Measurements from ENCODE around the gene CDH13.

The CDH13 gene

GRCh38 chr16:82625066-82625968 is 1.5 kb upstream of the CDH13 start:
- DNase-seq (ENCODE audit: low spot score) (peak; percentile 56), FAIRE-seq (no peak)

DNA sequence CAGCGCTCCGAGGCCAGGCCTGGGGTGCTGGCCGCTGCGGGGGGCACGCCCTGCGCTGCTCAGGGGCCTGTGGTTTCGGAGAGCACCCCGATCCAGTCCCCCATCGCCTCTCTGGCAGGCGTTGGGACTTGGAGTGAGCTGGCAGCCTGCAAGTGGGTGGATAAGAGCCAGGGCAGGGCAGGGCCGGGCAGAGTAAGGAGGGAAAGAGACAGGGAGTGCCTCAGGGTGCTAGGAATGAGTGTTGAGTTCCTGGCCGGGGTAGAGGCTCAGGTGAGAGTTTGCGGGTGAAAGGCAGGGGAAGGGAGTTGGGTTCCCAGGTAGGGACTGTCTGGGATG is 1.3 kb downstream of the CDH13 start:
- no peak for DNase-seq (ENCODE audit: low spot score)
- FAIRE-seq = no peak

DNA sequence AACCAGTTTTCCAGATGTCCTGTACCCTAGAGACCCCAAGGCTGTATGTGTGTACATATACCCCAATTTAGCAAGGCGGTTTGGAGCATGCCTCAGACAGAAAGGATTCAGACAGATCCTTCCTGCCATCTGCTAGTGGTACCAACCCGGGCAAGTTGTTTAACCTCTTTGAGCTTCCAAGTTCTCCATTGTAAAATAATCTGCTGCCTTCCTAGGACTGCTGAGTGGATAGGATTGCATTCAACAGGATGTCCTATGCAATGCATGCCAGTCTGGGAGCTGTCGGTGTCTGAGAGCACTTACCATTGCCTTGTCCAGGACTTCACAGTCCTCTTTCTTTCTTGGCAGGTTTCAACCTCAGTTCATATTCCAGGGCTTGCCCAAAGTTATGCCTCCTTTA is 1.9 kb downstream of the CDH13 start:
- DNase-seq (ENCODE audit: low spot score) (no peak), FAIRE-seq (no peak)

GRCh38 chr16:82629441-82630027 is 2.8 kb downstream of the CDH13 start:
- FAIRE-seq = peak; percentile 24
- DNase-seq (ENCODE audit: low spot score) = peak; percentile 77

DNA sequence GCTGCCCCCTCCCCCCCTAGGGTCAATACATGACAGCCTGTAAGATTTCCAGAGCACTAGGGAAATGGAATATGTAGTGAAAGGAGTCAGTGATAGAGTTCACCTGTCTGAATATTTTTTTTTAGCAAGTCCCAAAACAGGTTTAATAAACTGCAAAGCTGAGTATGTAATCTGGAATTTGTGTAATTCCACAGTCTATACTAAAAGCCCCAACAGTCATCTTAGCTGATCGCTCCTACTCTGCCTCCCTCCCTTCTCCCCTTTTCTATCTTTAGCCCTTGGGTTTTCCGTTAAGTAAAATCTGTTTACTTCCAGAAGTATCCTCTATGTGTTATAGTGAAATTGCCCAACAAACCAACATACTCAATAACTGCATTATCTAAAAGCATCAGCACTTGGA is 3.5 kb downstream of the CDH13 start:
- FAIRE-seq (no peak), DNase-seq (ENCODE audit: low spot score) (no peak)

GRCh38 chr16:82630688-82631087 is 3.9 kb downstream of the CDH13 start:
- FAIRE-seq (no peak), DNase-seq (ENCODE audit: low spot score) (no peak)

GRCh38 chr16:82631701-82632685 is 5.2 kb downstream of the CDH13 start:
- FAIRE-seq = no peak
- no peak for DNase-seq (ENCODE audit: low spot score)

- DNase-seq (ENCODE audit: low spot score) = no peak
- FAIRE-seq = no peak
Observed at GRCh38 chr16:82633964-82634600, 7.3 kb downstream of the CDH13 start.

- DNase-seq (ENCODE audit: low spot score) (no peak), FAIRE-seq (no peak)
Observed at GRCh38 chr16:82634955-82635610, 8.3 kb downstream of the CDH13 start.

DNA sequence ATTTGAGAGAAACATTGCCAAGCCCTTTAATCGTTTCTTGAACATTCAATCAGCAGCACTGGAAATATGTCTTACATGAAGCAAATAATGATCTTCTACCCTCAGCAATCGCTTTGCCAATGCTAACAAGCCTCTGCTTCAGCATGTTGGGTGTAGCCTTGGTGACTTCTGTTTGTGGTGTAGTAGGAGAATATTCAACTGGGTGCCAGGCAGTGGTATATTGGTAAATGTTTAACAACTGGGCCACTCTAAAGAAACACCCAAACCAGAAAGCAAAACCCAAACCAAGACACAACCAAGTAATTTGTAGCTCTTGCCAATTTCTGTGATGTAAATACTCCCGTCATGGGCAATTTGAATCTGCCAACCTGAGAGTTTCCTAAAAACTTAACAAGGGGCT is 9.7 kb downstream of the CDH13 start:
- DNase-seq (ENCODE audit: low spot score) (peak; percentile 86), FAIRE-seq (peak; percentile 85)

DNA sequence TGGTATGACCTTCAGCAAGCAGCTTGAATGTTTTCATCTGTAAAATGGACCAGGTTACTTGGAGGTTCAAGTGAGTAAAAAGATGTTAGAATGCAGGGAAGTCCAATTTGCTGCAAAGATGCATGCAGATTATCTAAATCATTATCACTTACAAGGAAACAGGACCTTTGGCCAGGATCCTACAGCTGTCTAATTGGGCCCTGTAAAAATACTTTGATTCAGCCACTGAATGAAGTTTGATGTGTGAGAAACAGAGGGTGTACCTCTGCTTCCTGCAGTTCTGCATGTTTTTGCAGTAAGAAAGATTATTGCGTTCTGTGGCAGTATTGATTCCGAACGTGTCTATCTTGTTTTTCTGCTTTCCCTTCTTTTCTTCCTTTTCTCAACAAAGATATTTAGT is 10.2 kb downstream of the CDH13 start:
- FAIRE-seq (no peak), DNase-seq (ENCODE audit: low spot score) (no peak)

GRCh38 chr16:82638095-82638798 is 11.5 kb downstream of the CDH13 start:
- FAIRE-seq (peak; percentile 81), DNase-seq (ENCODE audit: low spot score) (peak; percentile 91)

GRCh38 chr16:82639263-82639662 is 12.5 kb downstream of the CDH13 start:
- DNase-seq (ENCODE audit: low spot score) (no peak), FAIRE-seq (no peak)

DNA sequence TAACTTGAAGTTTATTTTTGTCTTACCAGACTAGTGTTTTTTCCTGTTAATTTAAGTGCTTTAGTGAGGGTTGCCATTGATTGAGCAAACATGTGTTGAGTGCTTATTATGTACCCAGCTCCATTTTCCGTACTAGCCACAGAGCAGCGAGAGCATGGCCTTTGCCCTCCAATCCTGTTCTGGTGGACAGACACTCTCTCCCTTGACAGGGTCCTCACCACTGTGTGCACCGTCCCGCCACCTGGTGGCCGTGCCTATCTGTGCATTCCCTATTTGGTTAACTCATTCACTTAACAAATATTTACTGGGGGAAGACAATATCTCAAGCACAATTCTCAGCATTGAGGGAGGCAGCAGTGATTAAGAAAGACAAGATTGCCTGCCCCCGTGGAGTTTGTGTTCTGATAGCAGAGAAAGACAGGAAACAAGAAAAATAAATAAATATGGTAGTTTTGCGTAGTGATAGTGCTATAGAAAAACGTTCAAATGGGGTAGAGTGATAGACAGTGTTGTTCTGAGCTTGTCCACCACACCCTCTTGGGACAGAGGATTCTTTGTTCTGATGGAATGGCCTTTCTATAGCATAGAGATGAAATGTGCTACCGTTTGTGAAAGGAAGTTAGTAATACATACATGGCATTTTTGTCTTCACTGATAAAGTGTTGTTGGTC is 13.0 kb downstream of the CDH13 start:
- peak; percentile 48 for DNase-seq (ENCODE audit: low spot score)
- no peak for FAIRE-seq

DNA sequence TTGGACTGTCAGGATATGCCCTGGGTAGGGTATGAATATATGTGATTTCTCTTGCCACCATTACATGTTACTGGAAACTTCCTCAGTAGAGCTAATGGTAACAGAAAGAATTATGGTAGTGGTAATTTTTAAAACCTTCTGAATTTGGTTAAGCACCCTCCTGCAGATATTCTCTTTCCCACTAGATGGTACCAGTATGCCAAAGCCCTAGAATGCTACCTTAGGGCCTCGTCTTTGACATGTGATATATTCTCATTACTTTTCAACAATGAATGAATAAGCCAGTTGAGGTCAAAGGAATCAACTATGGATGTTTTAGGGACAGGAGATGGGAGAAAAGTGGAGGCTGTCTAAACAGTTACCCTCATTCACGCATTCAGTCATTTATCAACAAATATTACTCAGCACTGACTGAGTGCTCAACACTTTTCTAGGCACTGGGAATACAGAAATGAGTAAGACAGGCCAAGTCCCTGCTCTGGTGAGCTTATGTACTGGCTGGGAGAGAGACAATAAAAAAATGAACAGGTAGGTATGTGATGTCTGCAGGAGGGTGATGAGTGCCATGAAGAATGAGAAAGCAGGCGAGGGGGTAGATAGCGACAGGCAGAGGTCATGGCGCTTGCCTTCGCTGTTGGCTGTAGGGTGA is 14.7 kb downstream of the CDH13 start:
- FAIRE-seq (no peak), DNase-seq (ENCODE audit: low spot score) (no peak)

GRCh38 chr16:82643136-82643535 is 16.4 kb downstream of the CDH13 start:
- DNase-seq (ENCODE audit: low spot score) = no peak
- no peak for FAIRE-seq

DNA sequence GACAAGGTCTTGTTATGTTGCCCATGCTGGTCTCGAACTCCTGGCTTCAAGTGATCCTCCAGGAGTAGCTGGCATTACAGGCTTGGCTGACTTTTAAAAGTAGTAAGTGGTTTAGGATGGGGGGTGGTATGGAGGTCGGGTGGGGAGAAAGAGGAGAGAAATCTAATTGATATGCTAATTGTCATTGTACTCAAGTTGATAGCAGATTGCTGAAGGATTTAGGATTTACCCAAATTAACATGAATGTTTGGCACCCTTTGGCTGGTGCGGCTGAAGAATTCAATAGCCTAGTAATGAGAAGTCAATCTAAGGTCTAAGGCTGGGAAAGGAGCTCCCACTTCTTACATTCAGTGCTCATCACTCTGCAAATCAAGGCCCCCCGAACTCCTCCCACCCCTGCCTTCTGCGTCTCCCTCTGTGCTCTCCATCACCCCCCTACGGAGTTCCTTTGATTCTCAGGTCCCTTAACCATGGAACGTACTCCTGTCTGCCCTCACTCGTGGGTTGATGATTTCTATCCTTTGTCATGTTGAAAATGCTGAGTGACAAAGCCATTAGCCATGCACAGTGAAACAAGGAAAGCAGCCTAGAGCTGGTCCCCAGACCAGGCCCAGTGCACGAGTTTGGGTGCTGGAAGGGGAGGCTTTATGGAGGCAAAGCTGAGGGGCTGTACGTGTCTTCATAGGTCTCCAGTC is 17.3 kb downstream of the CDH13 start:
- FAIRE-seq = no peak
- no peak for DNase-seq (ENCODE audit: low spot score)

GRCh38 chr16:82646504-82646903 is 19.7 kb downstream of the CDH13 start:
- FAIRE-seq = no peak

GRCh38 chr16:82649766-82650165 is 23.0 kb downstream of the CDH13 start:
- peak; percentile 18 for DNase-seq (ENCODE audit: low spot score)
- FAIRE-seq = no peak

More at GRCh38 chr16:82646504-82646903, 19.7 kb downstream of the CDH13 start:
- DNase-seq (ENCODE audit: low spot score) = no peak

Data from RCC 7860 (cell line).